Ramos (cell line): ENCODE measurements around the gene CTAG1B.
"Not testable (repeated sequence)": the region's sequence is repeated elsewhere in the genome, so short reads cannot be mapped to it uniquely, and the experiment has no call there.

Experiments used
- in situ Hi-C: fragments of 300-500 bp; cut with MboI; formaldehyde crosslinking; loops from one replicate; pipeline ENCODE4 v1.14.3; 2022; ENCODE audit warnings: low sequenced_read_pairs; ENCODE audit not compliant: unreplicated experiment

CTAG1B gene

DNA sequence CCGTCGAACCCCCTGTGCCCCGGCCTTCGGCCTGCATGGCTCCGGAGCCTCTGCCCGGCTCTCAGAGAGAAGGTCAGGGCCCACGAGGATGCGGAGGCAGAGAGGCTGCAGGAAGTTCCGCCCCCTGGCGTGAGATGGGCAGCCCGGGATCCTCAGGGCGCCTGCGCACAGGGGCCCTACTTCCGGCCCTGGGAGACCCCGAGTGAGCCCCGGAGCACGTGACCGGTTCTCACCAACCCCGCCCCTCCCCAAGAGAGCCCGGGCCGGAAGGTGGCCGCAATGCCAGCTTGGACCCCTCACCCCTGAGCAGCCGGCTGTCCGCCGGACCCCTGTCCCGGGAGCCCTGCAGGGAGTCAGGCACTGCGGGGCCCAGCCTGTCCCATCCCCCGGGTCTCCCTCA lies at the start of gene CTAG1B:
Gene CTAG1B (minus strand): TSS at position 101 of the 400 bp plus-strand sequence. CDS start 64 bp downstream, at position 37.
- in situ Hi-C loops, result not testable (repeated sequence)

DNA sequence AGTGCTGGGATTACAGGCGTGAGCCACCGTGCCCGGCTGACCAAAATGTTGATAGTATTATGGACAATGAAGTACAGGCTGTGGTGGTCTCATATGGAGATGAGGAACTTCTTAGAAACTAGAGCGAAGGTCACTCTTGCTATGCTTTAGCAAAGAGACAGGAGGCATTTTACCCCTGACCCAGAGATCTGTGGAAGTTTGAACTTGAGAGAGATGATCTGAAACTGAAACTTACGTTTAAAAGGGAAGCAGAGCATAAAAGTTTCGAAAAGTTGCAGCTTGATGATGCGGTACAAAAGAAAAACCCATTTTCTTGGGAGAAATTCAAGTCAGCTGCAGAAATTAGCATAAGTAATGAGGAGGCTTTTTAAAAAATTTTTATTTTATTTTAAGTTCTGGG lies 42.8 kb upstream of the CTAG1B start:
- in situ Hi-C loops, result no loop called here

DNA sequence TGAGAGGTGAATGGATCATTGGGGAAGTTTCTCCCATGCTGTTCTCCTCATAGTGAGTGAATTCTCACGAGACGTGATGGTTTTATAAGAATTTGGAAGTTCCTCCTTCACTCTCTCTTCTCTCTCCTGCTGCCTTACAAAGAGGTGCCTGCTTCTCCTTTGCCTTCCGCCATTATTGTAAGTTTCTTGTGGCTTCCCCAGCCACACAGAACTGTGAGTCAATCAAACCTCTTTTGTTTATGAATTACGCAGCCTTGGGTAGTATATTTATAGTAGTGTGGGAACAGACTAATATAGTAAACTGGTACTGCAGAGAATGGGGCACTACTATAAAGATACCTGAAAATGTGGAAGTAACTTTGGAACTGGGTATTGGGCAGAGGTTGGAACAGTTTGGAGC lies 42.1 kb upstream of the CTAG1B start:
- in situ Hi-C loops, result no loop called here

DNA sequence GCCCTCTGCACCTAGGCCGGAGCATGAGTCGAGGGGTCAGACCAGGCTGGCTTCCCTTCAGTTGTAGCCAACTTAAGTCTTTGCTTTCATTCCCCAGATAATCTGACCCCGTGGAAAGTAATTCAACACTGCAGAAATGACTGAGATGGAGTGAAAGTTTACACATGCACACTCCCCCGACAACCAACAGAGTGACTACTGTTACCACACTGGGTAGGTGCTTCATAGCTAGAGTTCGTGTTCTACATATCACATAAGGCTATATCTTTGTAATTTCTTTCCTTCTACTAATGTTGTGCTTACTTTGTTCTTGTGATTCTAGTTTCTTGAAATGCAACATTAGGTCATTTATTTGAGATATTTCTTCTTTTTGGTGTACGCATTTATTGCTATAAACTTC lies 41.5 kb upstream of the CTAG1B start:
- in situ Hi-C loops, result no loop called here

DNA sequence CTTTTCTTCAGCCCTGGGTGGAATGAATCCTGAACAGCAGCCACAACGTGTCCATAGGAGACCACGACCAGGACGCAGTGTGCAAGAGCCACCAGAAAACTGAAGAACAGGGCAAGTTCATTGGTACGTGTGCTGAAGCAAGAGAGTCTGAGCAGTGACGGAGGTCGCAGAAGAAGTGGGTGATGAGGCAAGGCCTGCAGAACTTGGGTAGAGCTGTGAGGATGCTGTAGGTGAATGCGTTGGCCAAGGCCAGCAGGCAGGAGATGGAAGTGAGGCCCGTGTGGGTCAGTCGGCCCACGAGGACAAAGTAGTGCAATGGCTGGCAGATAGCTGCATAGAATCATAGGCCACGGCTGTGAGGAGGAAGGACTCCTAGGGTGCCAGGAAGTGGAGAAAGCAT lies 39.9 kb upstream of the CTAG1B start:
- in situ Hi-C loops, result no loop called here

DNA sequence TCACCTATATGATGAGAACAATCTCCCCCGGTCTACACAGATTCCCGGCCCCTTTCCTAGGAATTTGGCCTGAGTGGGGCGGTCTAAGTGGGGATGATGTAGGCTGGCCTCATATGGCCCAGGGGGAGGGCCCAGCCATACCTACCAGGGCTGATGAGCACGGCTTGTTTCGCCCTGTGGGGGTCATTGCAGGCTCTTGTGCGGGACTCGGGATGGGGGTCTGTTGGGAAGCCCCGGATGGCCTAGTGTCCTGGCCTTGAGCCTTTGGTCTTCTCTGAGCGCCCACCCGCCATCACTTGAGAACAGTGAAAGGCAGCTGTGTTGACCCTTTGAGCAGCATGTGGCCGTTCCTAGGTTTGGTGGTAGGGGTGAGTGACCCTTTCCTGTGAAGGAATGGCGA lies 39.1 kb upstream of the CTAG1B start:
- in situ Hi-C loops, result no loop called here

DNA sequence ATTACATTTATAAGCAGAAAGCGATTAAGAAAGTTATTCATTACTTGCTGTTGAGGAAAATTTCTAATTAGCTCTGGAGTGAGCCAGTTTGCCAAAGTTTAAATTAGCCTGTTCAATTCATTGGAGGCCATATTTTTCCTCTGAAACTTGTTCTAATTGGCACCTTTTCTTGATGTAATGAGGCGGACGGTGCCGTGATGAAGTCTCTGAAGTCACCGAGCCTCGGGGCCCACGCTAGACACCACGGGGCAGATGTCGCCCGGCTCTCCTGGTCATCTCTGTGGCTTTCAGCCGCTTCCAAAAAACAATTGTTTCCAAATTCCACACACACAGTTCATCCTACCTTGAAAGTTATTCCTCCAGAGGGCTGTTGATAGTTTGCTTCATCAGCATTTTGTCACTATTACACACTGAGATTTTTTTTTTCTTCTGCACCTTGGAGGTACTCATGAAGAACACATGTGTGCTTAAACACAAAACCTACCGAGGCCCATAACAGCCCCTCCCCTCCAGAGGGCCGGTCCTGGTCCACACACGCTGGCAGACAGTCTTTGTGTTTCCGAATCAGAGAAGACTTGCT lies 38.2 kb upstream of the CTAG1B start:
- in situ Hi-C loops, result no loop called here

DNA sequence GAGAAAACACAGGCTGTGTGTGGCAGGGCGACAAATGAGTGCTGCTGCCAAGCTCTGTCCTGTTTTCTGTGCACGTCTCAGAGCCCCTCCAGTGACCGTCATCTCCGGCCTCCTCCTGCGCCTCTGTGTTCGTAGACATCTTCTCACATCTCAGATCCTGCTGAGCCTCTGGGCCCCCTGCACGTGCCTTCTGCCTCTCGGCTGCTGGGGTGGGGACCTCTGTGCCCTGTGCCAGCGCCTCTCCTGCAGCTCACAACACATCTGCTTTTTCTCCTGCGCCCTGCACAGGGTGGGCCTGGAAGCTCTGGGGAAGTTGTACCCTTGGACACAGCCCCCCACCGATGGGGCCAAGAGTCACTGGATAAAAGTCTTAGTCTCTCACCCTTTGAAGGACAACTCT lies 36.7 kb upstream of the CTAG1B start:
- in situ Hi-C loops, result no loop called here

DNA sequence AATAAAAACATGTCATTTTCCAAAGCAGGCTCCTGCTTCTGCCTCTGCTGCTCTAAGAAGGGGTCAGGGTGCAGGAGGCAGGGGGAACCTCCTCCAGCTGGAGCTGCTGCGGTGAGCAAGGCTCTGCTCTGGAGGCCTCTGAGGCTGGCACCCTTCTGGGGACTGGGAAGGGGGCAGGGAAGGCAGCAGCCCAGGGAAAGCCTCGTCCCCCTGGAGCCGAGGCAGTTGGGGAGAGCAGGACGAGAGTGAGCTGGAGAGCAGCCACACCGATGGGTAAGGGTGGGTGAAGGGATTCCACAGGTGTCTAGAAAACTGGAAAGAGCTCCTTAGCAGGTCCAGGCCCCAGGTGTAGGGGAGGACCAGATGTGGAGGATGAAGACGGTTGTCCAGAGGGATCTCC lies 36.3 kb upstream of the CTAG1B start:
- in situ Hi-C loops, result no loop called here

DNA sequence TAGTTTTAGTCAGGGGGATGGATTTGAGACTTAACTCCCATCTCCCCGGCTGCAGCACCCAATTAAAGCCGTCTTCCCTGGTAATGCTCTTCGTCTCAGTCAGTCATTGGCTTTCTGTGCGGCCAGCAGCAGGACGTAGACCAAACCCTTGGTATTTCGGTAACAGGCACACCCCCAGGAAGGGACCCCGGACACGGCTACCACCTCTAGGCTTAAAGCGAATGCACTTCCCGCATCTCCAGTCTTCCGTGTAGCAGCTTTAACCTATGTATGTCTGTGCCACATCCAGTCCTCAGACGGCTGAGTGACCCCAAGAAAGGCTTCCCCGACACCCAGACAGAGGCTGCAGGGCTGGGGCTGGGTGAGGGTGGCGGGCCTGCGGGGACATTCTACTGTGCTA lies 35.8 kb upstream of the CTAG1B start:
- in situ Hi-C loops, result no loop called here

DNA sequence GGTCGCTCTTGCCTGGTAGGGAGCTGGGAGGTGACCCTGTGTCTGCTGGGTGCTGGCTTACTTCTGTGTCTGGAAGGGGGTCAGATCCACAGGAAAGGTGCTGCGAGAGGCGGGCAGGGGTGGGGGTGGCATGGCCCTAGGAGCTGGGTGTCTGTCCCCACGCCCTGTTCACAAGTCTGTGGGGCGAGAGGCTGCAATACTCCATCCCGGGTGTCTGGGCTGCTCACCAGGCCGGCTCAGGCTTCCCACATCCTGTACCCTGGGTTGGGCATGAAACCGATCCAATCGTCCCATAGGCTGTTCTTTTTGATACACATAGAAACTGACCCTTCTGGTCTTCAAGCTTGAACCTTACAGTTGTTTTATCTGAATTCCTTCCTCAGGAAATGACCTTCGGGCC lies 35.3 kb upstream of the CTAG1B start:
- in situ Hi-C loops, result no loop called here

DNA sequence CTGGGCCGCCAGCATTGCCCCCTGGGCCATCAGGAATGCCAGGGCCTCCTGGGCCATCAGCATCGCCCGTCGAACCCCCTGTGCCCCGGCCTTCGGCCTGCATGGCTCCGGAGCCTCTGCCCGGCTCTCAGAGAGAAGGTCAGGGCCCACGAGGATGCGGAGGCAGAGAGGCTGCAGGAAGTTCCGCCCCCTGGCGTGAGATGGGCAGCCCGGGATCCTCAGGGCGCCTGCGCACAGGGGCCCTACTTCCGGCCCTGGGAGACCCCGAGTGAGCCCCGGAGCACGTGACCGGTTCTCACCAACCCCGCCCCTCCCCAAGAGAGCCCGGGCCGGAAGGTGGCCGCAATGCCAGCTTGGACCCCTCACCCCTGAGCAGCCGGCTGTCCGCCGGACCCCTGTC lies 34.3 kb upstream of the CTAG1B start, which contains the start of gene CTAG2:
Gene CTAG2 (minus strand): TSS at position 167 of the 400 bp plus-strand sequence. CDS start 64 bp downstream, at position 103.
- in situ Hi-C loops, result not testable (repeated sequence)

DNA sequence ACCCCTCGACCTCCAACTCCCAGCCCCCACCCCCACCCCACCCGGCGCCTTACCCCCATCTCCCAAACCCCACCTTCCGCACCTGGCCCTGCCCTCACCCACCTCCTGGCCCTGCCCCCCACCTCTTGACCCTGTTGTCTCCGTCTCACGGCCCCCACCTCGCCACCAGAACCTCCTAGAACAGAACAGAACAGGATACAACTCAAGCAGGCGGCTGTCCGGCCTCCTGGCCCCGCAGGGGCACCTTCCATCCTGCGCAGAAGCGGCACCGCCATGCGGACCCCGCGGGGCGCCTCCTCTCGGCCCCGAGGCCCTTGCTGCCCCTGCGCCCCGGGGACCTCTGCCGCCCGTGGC lies 33.9 kb upstream of the CTAG1B start:
- in situ Hi-C loops, result no loop called here

DNA sequence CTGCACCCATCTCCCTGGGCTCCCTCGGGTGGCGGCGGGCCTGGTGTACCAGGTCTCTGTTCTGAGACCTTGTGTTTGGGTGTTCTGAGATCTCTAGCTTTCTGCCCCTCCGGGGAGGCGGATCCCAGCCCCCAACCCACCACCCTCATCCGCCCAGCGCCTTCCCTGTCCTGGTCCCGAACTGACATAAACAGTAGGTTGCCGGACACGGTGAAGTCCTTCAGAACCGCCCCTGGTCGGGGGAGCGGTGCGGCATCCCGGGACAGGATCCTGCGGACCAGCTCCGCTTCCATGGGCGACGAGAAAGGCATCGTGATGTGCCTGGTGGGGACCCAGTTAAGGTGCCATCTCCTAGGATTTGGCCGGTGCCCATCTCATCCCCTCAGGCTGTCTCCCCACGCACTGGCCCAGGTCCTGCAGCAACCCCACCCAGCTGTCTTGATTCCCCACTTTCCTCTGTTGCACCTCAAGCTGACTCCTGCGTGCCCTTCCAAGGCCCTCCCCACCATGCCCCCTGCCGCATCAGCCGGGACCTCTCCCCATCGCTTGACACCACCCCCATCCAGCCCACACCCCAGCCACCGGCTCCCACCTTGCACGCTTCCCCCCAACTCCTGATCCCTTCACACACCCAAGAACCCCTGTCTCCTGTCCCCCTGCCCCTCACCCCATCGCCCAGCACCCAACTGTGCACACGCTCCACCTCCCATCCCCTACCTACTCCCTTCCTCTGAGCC lies 33.4 kb upstream of the CTAG1B start:
- in situ Hi-C loops, result no loop called here

DNA sequence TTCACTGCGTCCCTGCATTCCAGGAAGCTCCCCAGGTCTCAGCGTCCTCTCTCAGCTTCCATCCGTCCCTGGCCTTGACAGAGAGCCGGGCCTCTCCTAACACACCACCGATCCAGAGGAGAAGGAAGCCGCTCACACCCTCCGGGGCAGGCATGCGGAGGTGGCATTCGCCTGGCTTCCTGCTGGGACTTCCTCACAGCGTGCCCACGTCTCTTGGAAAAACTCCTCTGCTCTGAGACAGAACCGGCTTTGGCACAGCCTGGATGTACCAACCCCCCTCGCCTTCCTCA lies 31.1 kb upstream of the CTAG1B start:
- in situ Hi-C loops, result no loop called here

DNA sequence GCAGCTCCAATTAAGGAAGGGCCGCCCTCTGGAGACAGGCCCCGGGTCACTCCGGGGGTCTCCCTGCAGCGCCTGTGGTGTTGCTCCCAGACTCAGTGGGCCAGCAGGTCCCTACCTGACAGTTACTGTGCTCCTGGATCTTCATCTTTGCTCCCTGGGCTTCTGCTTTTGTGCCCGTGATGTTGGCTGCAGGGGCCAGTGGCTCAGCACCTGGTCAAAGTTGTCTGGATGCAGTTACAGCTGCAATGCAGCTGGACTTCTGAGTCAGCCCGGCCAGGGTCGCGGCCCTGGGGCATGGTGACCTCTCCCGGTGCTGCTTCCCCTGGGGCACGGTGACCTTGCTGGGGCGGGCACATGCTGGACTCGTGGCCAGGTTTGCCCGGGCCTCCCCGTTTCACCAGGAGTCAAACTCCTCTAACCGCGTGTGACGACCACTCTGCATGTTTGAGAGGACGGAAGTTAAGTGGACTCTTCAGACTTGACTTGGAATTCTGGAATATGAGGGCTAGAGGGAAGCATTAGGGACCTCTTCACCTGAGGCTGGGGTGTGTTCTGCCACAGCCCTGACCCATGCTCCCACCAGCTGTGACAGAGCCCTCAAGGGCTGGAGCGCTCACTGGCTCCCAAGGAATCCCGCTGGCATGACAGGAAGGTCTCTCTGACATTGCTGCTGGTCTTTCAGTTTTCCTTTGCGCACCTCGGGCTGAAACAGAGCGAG lies 30.6 kb upstream of the CTAG1B start:
- in situ Hi-C loops, result no loop called here

DNA sequence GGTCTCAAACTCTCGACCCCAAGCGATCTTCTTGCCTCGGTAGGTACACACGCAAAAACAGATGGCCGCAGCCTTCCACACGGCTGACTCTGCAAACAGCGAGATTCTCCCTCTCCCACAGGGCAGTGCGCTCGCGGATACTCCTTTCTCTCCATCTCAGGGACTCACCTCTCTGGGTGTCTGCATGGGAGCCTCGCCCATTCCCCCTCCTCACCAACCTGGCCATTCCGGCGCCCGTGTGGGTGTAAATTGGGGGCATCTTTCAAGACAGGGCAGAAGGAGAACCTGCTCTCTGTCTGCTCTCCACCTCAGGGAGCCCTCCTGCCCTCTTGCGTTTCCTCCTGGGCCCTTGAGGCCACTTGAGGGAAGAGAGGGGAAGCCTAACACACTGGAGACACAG lies 29.8 kb upstream of the CTAG1B start:
- in situ Hi-C loops, result no loop called here

DNA sequence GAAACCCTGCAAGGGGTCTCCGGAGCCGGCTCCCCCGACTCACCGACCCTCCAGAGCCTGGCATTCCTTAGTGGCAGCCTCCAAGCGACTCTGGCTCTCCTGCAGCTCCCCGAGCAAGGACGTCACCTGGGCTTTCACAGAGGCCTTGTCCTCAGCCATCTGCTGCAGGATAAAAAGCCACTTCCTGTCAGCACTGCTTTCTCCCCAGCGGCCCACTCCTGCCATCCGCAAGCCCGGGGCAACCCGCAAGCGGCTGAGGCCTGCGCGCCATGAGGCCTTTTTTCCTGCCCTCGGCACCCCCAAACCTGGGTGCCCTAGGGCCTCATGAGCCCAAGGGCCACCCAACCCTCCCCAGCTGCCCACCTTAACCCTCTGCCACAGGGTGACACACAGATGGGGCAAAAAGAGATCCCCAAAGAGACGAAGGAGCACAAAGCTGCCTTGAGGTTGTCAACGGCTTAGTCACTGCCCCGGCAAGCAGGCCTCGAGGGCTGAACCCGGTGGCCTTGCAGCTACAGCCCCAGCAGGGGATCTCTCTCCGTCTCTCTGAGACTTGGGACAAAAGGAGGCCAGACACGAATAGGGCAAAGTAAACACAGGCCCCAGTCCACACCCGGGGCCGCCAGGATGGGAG lies 26.8 kb upstream of the CTAG1B start:
- in situ Hi-C loops, result not testable (repeated sequence)

DNA sequence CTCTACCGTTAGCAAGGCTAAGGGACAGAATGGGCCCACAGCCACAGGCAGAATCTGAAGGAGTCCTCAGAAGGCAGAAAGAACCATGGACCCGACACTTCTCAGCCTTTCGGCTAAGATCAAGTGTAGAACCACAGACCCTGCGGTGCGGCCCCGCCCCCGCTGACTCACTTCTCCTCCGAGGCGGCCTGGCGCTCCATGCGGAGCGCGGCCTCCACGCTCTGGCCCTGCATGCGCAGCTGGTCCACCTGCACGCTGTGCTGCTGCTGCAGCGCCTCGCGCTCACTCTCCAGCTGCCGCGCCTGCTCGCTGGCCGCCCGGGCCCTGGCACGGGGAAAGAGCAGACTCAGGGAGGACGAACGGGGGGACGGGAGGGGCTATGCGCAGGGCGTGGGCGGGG lies 24.6 kb upstream of the CTAG1B start:
- in situ Hi-C loops, result not testable (repeated sequence)

DNA sequence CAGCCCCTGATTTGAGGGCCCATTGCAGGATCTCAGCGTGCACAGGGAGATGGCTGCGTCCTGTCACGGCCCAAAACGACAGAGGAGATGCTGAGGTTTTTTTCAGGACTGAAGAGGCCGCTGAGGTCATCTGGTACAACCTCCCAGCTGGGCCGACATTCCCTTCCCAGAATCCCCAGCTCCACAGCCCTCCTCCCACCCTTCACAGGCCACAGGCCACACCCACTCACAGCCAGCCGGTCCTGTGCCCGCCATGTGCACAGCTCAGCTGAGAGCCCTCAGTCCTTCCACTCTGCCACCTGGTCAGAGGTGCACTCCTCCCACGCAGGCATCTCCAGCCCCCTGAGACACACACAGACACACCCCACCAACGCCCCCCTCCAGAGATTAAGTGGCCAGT lies 22.7 kb upstream of the CTAG1B start:
- in situ Hi-C loops, result not testable (repeated sequence)

DNA sequence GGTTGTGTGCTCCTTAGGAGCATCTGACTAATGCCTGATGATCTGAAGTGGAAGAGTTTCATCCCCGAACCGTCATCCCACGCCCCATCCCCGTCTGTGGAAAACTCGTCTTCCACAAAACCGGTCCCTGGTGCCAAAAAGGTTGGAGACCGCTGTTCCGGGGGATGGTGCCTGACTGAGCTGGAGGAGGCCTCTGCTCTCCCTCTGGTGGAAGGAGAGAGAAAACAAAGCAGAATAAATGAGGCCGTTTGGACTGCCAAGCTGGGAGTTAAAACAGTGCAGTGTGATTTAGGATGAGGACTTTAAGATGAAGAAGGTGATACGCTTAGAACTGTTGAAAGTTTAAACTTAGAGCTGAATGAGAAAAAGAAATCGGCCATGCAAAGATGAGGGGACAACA lies 14.6 kb upstream of the CTAG1B start:
- in situ Hi-C loops, result not testable (repeated sequence)
